NCI-H1105 treated with DMSO at 0.1 percent for 48 hours (cell line): Measurements from ENCODE around the gene C1QL3.

Source experiments
- DNase-seq: peaks from one replicate; lab custom pipeline; 2025; lab: John Stamatoyannopoulos, UW

Gene C1QL3

GRCh38 chr10:16493884-16494536 is 27.7 kb downstream of the C1QL3 start:
- DNase-seq: no peak

DNA sequence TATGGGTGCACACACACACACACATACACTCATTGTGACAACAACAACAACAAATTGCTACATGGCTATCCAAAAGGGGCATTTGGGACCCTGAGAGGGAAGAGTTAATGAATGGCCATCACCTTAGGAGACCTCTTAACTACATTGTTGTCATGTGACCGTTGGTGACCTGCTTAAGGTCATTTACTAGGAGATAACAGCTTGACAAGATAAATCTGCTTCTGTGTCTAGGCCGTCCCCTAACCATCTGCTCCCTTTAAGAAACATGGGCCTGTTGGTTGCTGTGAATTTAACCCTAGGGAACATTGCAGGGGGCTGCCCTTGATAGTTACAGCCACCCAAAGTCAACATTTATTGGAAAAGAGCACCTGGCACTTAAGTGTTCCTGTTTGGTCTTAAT is 29.7 kb downstream of the C1QL3 start:
- DNase-seq: no peak

- no peak for DNase-seq
Measured at GRCh38 chr10:16490511-16490910, 31.2 kb downstream of the C1QL3 start.

- no peak for DNase-seq
Measured at GRCh38 chr10:16483241-16483917, 38.3 kb downstream of the C1QL3 start.

DNA sequence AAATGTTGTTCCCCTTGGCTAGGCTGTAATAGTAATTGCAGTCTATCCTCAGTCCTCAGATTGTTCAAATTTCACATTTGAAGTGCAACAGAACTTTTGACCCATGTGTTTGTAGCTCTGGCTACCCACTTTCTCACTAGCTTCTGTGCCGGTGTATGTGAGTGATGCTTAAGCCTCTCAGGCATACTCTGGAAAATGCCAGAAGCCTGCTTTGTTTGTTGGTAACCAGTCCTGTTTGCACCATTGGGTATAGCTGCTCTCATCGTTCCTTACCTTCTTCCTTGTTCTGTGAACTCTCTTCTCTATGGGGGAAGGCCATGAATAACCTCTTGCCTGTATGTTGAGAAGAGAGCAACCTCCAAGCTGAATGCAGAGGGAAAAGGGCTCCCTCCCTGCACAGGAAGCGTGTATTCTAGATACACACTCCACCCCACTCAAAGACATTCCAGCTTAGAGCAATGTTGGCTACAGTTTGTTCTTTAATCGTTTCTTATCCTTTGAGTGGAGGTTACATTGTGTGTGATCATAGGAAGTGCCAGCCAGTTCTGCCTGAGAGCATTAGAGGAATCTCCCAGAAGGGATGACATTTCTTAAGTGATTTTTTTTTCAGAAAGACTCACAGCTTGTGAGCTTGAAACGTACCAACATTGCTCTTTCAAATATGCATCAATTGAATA is 40.5 kb downstream of the C1QL3 start:
- DNase-seq: no peak

DNA sequence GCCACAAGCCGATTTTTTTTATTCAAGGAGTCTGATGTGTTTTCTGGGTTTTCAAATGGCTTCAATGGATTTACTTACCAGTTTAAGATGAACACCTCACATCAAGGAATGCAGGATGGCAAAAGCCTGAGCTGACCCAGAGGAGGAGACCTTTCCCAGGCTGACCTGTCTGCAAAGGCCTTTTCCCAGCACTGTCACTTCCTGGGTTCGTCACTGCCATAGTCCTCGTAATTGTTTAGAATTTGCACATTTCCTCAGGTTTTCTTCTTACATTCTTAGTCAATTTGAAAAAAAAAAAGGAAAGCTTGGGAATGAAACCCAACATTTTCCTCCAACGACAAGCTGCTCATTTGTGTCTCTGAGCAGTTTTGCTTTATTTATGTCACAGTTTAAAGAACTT is 42.9 kb downstream of the C1QL3 start:
- no peak for DNase-seq

DNA sequence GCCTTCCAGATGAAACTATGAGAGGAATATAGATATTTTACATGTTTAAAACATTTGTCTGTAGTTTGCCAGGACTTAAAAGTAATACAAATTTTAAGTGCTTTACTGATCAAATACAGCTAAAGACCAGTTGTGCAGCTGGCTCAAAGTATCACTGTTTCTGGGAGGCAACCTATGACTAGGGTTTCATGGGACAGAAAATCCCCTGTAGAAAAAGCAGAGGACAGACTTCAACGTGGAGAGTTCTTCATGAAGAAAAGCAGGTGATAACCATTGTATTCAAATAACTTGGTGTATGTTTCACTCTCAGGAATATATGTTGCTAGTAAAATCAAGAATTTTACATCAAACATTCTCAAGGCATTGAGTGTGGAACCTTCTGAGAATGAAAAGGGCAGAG is 43.9 kb downstream of the C1QL3 start:
- no peak for DNase-seq

GRCh38 chr10:16472828-16473227 is 48.9 kb downstream of the C1QL3 start:
- no peak for DNase-seq

DNA sequence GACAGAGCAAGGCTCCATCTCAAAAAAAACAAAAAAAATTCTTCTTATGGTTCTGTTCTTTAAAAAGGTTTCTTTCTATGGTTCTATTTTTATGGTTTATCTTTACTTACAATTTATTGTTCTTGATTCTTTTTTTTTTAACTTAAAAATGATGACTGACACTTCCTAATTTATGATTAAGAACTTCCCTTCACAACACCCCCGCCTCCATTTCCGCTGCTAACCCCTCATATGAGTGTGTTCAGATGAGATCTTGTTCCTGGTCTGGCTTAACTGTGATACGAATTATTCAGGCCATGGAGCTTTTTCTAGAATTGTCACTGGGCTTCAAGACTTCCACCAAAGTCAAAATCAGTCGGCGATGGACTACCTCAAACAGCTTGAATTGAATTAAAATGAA is 50.9 kb downstream of the C1QL3 start:
- no peak for DNase-seq

DNA sequence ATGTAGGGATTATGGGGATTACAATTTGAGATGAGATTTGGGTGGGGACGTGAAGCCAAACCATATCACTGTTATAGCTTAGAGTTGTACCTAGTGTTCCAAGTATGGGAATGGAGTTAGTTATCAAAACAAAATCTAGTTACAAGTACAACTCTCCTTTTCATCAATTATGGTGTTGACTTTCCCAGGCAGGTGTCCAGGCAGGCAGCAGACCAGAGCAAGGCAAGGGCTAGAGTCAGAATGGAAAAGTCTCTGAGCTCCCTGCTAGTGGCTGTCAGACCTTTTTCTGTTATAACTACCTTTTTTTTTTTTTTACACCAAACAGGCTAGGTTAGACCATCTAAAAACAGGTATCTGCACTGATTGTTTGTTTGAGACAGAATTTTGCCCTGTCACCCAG is 55.7 kb downstream of the C1QL3 start:
- DNase-seq: no peak
